ENCODE measurements around the gene ATF7IP. TPM values are rescaled to one million over a fixed set of nuclear protein-coding genes. Genes with fewer than 3 reads are reported as not detected.
"Not testable (repeated sequence)": the region's sequence is repeated elsewhere in the genome, so short reads cannot be mapped to it uniquely, and the experiment has no call there.

The ATF7IP gene
- polyA plus RNA-seq, 1 donor: 70.0 TPM

- no peak for DNase-seq
These were observed 3.8 kb downstream of the ATF7IP start for GRCh38 chr12:14369311-14369710.

GRCh38 chr12:14373217-14373616, 7.7 kb downstream of the ATF7IP start:
- DNase-seq: no peak

GRCh38 chr12:14379508-14379907, 14.0 kb downstream of the ATF7IP start:
- DNase-seq: no peak

- DNase-seq: peak; percentile 90
These were observed 19.5 kb downstream of the ATF7IP start for GRCh38 chr12:14384783-14385638.

DNA sequence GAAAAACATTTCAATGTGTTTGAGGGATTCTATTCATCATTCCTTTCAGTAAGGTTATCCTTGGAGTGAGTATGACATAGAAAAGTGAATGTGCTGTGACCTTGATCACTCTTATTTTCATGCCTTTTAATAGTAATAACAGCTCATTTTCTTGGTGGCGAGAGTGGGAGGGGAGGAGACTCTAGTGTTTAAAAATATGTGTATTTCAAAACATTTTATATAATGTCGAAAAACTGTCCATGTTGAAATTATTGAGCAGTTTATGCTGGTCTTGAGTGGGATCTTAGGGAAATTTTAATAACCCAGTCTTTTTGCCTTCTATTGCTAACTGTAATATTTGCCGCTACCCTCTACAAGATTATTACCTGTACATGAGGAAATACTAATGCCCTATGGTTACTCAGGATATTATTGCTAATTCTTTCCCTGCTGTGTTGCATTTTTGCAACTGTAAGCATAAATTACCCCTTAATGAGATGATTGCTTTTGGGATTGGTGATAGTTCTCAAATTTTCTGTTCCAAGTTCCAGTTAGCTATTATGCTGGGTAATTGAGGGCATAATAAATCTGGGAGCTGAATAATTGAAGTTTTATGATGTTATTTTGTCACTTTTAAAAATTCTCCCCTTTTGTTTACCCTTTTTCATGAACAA, 21.9 kb downstream of the ATF7IP start:
- DNase-seq: no peak

- DNase-seq: no peak
These were observed 25.0 kb downstream of the ATF7IP start for GRCh38 chr12:14390449-14390848.

DNA sequence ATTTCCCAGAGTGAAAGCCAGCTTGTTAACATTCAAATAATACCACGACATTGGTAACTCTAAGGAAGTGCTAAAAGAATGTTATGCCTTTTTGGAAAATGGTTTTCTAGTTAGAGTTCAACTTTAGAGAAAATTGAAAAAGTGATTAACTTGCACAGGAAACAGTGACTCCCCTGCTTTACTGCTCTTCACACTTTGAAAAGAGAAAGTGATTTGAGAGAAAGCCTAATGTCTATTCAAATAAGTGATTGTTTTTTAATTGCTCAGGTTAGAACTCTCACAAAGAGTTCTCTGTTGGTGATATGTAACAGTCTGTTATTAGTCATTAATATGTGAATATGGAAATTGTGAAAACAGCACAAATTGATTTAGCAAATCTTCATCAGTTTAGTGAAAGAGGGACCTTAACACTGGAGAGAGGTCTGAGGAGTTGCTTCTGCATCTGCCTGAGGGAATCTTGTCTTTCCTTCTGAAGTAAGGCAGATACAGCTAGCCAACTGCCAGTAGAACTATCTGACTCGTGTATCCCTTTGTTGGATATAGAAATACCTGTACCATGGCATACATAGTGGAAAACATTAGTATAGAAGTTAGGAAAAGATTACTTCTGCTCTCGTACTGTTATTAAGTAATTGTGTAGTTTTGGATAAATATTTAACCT, 25.5 kb downstream of the ATF7IP start:
- no peak for DNase-seq

GRCh38 chr12:14393751-14394150, 28.3 kb downstream of the ATF7IP start:
- DNase-seq: no peak

- DNase-seq: peak; percentile 78
These were observed 29.0 kb downstream of the ATF7IP start for GRCh38 chr12:14394317-14395073.

- no peak for DNase-seq
These were observed 29.7 kb downstream of the ATF7IP start for GRCh38 chr12:14395074-14395778.

GRCh38 chr12:14396071-14396470, 30.6 kb downstream of the ATF7IP start:
- no peak for DNase-seq

DNA sequence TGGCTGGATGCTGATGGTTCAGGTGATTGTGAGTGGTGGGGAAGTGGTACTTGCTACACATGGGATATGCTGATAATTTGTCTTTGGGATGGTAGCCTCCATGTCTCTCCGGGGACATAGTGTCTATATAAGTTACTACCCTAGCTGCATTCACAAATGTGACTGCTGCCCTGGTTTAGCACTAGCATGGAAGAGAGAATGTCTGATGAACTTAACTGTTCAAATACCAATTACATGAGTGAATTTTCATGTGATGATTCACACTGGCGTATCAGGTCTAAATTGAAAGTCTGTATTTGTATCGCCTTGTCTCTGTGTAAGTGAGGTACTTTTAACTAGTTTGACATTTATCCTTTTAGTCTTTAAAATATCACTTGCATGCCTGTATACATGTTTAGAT, 34.4 kb downstream of the ATF7IP start:
- DNase-seq: no peak

DNA sequence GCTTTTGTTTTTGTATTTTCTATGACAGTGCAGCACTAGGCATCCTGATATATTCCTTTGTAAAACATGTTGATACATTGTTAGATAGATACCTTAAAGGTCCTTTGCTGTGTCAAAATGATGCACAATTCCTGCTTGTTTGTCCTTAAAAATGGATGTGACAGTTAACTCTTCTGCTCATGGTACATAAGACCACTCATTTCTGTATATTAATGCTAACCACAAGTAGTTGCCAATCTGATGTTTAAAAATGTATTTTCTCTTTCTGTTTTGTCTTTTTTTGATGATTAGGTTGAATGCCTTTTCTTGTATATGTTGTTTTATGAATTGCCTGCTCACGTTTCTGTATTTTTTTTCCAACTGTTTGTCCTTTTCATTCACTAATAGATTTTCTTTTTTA, 35.1 kb downstream of the ATF7IP start:
- DNase-seq: no peak

GRCh38 chr12:14401267-14401666, 35.8 kb downstream of the ATF7IP start:
- not testable (repeated sequence) for DNase-seq

DNA sequence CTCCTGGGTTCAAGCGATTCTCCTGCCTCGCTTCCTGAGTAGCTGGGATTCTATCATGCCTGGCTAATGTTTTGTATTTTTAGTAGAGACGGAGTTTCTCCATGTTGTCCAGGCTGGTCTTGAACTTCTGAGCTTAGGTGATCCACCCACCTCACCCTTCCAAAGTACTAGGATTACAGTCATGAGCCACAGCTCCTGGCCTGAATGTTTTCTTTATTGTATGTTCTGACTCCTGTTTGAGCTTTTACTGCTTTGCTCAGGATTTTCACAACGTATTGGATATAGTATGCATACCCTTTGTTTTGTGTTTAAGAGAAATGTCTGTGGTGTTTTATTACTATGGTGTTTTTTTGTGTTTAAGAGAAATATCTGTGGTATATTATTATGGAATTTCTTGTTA, 37.2 kb downstream of the ATF7IP start:
- DNase-seq: no peak

GRCh38 chr12:14403293-14403692, 37.8 kb downstream of the ATF7IP start:
- no peak for DNase-seq

GRCh38 chr12:14403711-14404196, 38.3 kb downstream of the ATF7IP start:
- DNase-seq: peak; percentile 79

- not testable (repeated sequence) for DNase-seq
These were observed 39.9 kb downstream of the ATF7IP start for GRCh38 chr12:14405407-14405806.

DNA sequence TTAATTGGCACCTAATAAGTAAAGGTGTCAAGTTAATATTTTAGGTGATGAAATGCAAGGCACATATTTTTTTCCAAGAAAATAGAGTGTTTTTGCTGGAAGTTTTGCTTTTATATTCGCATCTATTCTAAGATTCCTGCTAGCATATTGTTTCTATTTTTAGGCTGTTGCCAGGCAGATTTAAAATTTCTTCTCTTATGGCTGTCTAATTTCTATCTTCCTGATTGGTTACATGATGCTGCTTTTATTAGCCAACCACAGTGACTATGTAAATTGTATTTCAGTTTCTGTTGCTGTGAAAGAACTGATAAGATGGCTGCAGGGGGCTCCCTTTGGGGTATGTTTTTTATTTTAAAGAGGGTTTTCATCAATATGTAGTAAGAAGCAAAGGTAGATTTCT, 42.7 kb downstream of the ATF7IP start:
- no peak for DNase-seq

GRCh38 chr12:14410177-14410576, 44.7 kb downstream of the ATF7IP start:
- no peak for DNase-seq

DNA sequence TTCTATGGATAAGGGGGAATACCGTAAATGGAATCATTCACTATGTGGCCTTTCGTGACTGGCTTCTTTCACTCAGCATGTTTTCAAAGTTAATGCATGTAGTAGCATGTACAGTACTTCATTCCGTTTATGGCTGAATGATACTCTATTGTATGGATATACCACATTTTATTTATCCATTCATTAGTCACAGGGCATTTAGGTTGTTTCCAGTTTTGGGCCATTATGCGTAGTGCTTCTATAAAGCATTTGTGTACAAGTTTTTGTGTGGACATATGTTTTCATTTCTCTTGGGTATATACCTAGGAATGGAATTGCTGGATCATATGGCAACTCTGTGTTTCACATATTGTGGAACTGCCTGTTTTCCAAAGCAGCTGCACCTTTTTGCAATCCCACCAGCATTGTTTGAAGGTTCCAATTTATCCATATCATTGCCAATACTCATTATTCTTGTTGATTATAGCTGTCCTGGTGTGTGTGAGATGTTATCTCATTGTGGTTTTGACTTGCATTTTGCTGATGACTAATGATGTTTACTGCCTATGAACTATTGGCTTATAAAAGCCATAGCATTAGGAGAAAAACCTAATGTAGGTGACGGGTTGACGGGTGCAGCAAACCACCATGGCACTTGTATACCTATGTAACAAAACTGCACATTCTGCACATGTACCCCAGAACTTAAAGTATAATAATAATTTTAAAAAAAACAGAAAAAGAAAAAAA, 45.5 kb downstream of the ATF7IP start:
- DNase-seq: no peak

Measured in left kidney (tissue), 2 donors.